ENCODE measurements around the gene SUCLA2.
"Not testable (repeated sequence)": the region's sequence is repeated elsewhere in the genome, so short reads cannot be mapped to it uniquely, and the experiment has no call there.

SUCLA2 gene

GRCh38 chr13:47990920-47991466 lies 10.1 kb downstream of the SUCLA2 start:
- DNase-seq, result no peak

- DNase-seq, result no peak
Measured at GRCh38 chr13:47990427-47990826, 10.6 kb downstream of the SUCLA2 start.

- DNase-seq, result no peak
Measured at GRCh38 chr13:47983070-47983469, 18.0 kb downstream of the SUCLA2 start.

- DNase-seq, result no peak
Measured at GRCh38 chr13:47976325-47976724, 24.7 kb downstream of the SUCLA2 start.

- DNase-seq, result no peak
Measured at GRCh38 chr13:47964863-47965262, 36.2 kb downstream of the SUCLA2 start.

GRCh38 chr13:47962237-47962636 lies 38.8 kb downstream of the SUCLA2 start:
- DNase-seq, result no peak

GRCh38 chr13:47959468-47960247 lies 41.4 kb downstream of the SUCLA2 start:
- DNase-seq, result no peak

- no peak for DNase-seq
Measured at GRCh38 chr13:47957073-47957472, 44.0 kb downstream of the SUCLA2 start.

- no peak for DNase-seq
Measured at GRCh38 chr13:47955836-47956235, 45.2 kb downstream of the SUCLA2 start.

GRCh38 chr13:47949799-47950198 lies 51.3 kb downstream of the SUCLA2 start:
- DNase-seq, result no peak

- DNase-seq, result no peak
Measured at GRCh38 chr13:47945738-47946137, 55.3 kb downstream of the SUCLA2 start.

- not testable (repeated sequence) for DNase-seq
Measured at GRCh38 chr13:47945146-47945545, 55.9 kb downstream of the SUCLA2 start.

GRCh38 chr13:47934371-47934770 lies 66.7 kb downstream of the SUCLA2 start:
- DNase-seq, result no peak

GRCh38 chr13:47932950-47933923 lies 67.8 kb downstream of the SUCLA2 start:
- DNase-seq, result peak; percentile 54

- DNase-seq, result no peak
Measured at GRCh38 chr13:47930649-47931165, 70.4 kb downstream of the SUCLA2 start.

- no peak for DNase-seq
Measured at GRCh38 chr13:47929156-47929555, 71.9 kb downstream of the SUCLA2 start.

- no peak for DNase-seq
Measured at GRCh38 chr13:47917022-47917574, 84.0 kb downstream of the SUCLA2 start.

- DNase-seq, result peak; percentile 7
Measured at GRCh38 chr13:47908197-47908902, 92.7 kb downstream of the SUCLA2 start.

GRCh38 chr13:47904891-47905290 lies 96.2 kb downstream of the SUCLA2 start:
- DNase-seq, result no peak

GRCh38 chr13:47904241-47904640 lies 96.8 kb downstream of the SUCLA2 start:
- DNase-seq, result no peak

- no peak for DNase-seq
Measured at GRCh38 chr13:47903836-47904235, 97.2 kb downstream of the SUCLA2 start.

- DNase-seq, result no peak
Measured at GRCh38 chr13:47901441-47901840, 99.6 kb downstream of the SUCLA2 start.
